Ishikawa (cell line): ENCODE measurements around the gene SPEF2.

Source experiments
- CEBPB ChIP-seq: IDR thresholded peaks from 2 replicates; pipeline ENCODE4 v1.6.1; 2012
- CREB1 ChIP-seq: IDR thresholded peaks from 2 replicates; pipeline ENCODE4 v1.6.1; 2012; ENCODE audit warnings: low read depth
- EGR1 ChIP-seq: IDR thresholded peaks from 2 replicates; pipeline ENCODE4 v1.6.1; 2012
- EP300 ChIP-seq: IDR thresholded peaks from 2 replicates; pipeline ENCODE4 v1.6.1; 2012; ENCODE audit warnings: borderline replicate concordance
- FOXM1 ChIP-seq: IDR thresholded peaks from 2 replicates; pipeline ENCODE4 v1.6.1; 2012; ENCODE audit warnings: low read depth, borderline replicate concordance
- NFIC ChIP-seq: IDR thresholded peaks from 2 replicates; pipeline ENCODE4 v1.6.1; 2012
- RAD21 ChIP-seq: IDR thresholded peaks from 2 replicates; pipeline ENCODE4 v1.6.1; 2012; ENCODE audit warnings: low read depth
- TAF1 ChIP-seq: IDR thresholded peaks from 2 replicates; pipeline ENCODE4 v1.6.1; 2012; ENCODE audit warnings: low read depth, mild to moderate bottlenecking
- TCF12 ChIP-seq: IDR thresholded peaks from 2 replicates; pipeline ENCODE4 v1.6.1; 2012; ENCODE audit warnings: low read depth
- TEAD4 ChIP-seq: IDR thresholded peaks from 2 replicates; pipeline ENCODE4 v1.6.1; 2012
- USF1 ChIP-seq: IDR thresholded peaks from 2 replicates; pipeline ENCODE4 v1.6.1; 2012
- YY1 ChIP-seq: IDR thresholded peaks from 2 replicates; pipeline ENCODE4 v1.6.1; 2012; ENCODE audit warnings: low read depth
- ZBTB7A ChIP-seq: IDR thresholded peaks from 2 replicates; pipeline ENCODE4 v1.6.1; 2012; ENCODE audit warnings: low read depth
- TF ChIP-seq, protein P1 (sequence below): IDR thresholded peaks from 2 replicates; pipeline ENCODE4 v1.6.1; 2012; ENCODE audit warnings: low read depth, mild to moderate bottlenecking
- TF ChIP-seq, protein P2 (sequence below): IDR thresholded peaks from 2 replicates; pipeline ENCODE4 v1.6.1; 2012

The SPEF2 gene

GRCh38 chr5:35830587-35830986 lies 212.9 kb downstream of the SPEF2 start:
- no peak for TF ChIP-seq EP300
- TF ChIP-seq TCF12: no peak
- TF ChIP-seq TEAD4: no peak

DNA sequence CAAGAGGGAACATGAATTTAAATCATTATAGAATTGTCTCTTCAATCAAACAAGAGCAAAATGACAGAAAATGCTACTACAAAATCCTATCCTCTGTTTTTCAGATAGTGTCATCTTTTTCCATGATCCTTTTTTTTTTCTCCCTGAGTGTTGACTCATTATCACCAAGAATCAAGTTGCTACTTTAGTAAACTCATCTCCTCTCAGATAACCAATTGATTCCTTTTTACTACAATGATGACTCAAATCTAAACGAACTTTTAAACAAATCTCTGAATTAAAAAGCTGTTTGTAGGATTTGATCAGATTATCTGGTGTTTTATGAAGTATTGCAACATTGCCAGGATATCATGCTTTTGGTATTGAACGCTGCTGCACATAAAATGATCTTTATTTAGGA lies 215.1 kb downstream of the SPEF2 start:
- TF ChIP-seq CEBPB: no peak
- TF ChIP-seq TAF1: no peak
- no peak for TF ChIP-seq TCF12
- TF ChIP-seq, protein P1, sequence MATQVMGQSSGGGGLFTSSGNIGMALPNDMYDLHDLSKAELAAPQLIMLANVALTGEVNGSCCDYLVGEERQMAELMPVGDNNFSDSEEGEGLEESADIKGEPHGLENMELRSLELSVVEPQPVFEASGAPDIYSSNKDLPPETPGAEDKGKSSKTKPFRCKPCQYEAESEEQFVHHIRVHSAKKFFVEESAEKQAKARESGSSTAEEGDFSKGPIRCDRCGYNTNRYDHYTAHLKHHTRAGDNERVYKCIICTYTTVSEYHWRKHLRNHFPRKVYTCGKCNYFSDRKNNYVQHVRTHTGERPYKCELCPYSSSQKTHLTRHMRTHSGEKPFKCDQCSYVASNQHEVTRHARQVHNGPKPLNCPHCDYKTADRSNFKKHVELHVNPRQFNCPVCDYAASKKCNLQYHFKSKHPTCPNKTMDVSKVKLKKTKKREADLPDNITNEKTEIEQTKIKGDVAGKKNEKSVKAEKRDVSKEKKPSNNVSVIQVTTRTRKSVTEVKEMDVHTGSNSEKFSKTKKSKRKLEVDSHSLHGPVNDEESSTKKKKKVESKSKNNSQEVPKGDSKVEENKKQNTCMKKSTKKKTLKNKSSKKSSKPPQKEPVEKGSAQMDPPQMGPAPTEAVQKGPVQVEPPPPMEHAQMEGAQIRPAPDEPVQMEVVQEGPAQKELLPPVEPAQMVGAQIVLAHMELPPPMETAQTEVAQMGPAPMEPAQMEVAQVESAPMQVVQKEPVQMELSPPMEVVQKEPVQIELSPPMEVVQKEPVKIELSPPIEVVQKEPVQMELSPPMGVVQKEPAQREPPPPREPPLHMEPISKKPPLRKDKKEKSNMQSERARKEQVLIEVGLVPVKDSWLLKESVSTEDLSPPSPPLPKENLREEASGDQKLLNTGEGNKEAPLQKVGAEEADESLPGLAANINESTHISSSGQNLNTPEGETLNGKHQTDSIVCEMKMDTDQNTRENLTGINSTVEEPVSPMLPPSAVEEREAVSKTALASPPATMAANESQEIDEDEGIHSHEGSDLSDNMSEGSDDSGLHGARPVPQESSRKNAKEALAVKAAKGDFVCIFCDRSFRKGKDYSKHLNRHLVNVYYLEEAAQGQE: no peak
- TF ChIP-seq EP300: no peak
- no peak for TF ChIP-seq FOXM1
- no peak for TF ChIP-seq CREB1
- no peak for TF ChIP-seq TEAD4
- TF ChIP-seq, protein P2, sequence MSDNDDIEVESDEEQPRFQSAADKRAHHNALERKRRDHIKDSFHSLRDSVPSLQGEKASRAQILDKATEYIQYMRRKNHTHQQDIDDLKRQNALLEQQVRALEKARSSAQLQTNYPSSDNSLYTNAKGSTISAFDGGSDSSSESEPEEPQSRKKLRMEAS: no peak
- no peak for TF ChIP-seq ZBTB7A
- TF ChIP-seq RAD21: no peak
- TF ChIP-seq EGR1: no peak
- no peak for TF ChIP-seq NFIC
- TF ChIP-seq USF1: no peak
- TF ChIP-seq YY1: no peak

GRCh38 chr5:35833224-35833623 lies 215.6 kb downstream of the SPEF2 start:
- TF ChIP-seq EP300: no peak
- TF ChIP-seq TEAD4: no peak
- no peak for TF ChIP-seq CREB1
- no peak for TF ChIP-seq TAF1
- TF ChIP-seq, protein P1: no peak
- TF ChIP-seq NFIC: no peak
- no peak for TF ChIP-seq RAD21
- no peak for TF ChIP-seq EGR1
- no peak for TF ChIP-seq USF1
- TF ChIP-seq, protein P2: no peak
- no peak for TF ChIP-seq CEBPB
- no peak for TF ChIP-seq YY1
- TF ChIP-seq TCF12: no peak
- TF ChIP-seq FOXM1: no peak
- TF ChIP-seq ZBTB7A: no peak

DNA sequence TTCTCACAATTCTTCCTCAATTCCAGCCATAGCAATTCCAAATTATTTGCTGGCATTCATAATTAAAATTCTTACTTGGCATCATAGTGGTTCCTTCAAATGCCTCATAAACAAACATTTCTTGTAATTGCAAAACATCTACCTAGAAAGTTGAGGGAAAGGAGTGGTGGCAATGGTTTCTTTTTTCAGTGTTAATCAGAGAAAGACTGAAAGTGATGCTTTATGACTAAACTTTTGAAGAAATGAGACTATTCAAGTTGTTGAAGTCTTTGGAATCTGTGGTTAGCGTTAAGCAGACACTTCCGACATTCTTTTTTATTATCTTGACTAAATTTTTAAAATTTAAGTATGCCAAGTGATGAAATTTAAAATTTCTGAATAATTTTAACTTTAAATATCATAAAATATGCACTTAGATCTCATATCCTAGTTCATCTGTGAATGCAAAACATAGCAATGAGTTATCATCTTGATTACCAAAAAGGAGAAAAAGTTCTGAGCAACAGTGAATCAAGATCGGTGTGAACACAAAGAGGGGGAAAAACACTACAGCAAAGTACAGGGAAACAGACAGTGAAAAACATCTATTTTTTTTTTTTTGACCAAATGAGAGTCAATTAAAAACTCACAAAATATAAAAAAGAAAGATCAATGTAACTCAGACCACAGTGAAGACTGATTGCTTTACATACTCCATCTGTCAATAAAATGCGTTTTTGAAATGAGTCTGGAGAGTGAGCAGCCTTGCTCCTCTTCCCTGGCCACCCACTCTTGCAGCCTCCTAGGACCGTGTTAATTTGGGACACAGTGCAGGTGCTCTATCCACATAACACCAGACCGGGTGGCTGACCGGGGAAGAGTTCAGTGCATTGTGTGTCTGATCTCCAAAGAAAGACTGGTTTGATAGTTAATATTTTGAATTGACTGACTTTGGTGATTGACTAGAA lies 218.4 kb downstream of the SPEF2 start:
- no peak for TF ChIP-seq RAD21
- TF ChIP-seq, protein P2: no peak

- TF ChIP-seq YY1: no peak
- no peak for TF ChIP-seq RAD21
- no peak for TF ChIP-seq CREB1
- TF ChIP-seq TEAD4: no peak
- no peak for TF ChIP-seq TCF12
- no peak for TF ChIP-seq EGR1
- TF ChIP-seq, protein P2: no peak
- TF ChIP-seq ZBTB7A: no peak
- TF ChIP-seq, protein P1: no peak
- no peak for TF ChIP-seq FOXM1
- TF ChIP-seq USF1: no peak
- TF ChIP-seq CEBPB: no peak
- TF ChIP-seq TAF1: no peak
Observed at GRCh38 chr5:35838370-35839042, 220.8 kb downstream of the SPEF2 start.
